SH-SY5Y (cell line): ENCODE data around the gene PSD2.

Experiments used
- GATA2 ChIP-seq: IDR thresholded peaks from 2 replicates; pipeline ENCODE4 v1.6.1; 2011; ENCODE audit warnings: mild to moderate bottlenecking, low read depth, low read length
- GATA3 ChIP-seq: IDR thresholded peaks from 2 replicates; pipeline ENCODE4 v1.6.1; 2011; ENCODE audit warnings: low read depth, mild to moderate bottlenecking, low read length, moderate library complexity

GRCh38 chr5:139838381-139839197, 43.0 kb downstream of the PSD2 start:
- no peak for TF ChIP-seq GATA2
- TF ChIP-seq GATA3: no peak
